Esophagus mucosa (tissue), 1 donor: ENCODE data around the gene DOCK1. TPM values are rescaled to one million over a fixed set of nuclear protein-coding genes. Genes with fewer than 3 reads are reported as not detected.

Experiments
- ATAC-seq: fragments of 200-7000 bp; cut with Tn5 transposase; one replicate; pipeline ENCODE4 v1.9.1; 2020
- total RNA-seq: library from RNA; stranded (reverse); gene quantifications from one replicate; pipeline ENCODE4 v1.2.4, GENCODE V29; 2023
- donor health status: DM: yes; HTN: yes; CAD: no.

Gene DOCK1
- total RNA-seq, 1 donor from 2014 or later = 37.6 TPM

- no peak for ATAC-seq
Measured at GRCh38 chr10:127408112-127408710, 503.0 kb downstream of the DOCK1 start.

GRCh38 chr10:127408733-127409132, 503.5 kb downstream of the DOCK1 start:
- ATAC-seq = no peak

- no peak for ATAC-seq
Measured at GRCh38 chr10:127410030-127410429, 504.8 kb downstream of the DOCK1 start.

- ATAC-seq = no peak
Measured at GRCh38 chr10:127411062-127411461, 505.8 kb downstream of the DOCK1 start.

GRCh38 chr10:127413326-127413725, 508.1 kb downstream of the DOCK1 start:
- ATAC-seq = no peak

GRCh38 chr10:127414024-127414423, 508.8 kb downstream of the DOCK1 start:
- ATAC-seq = no peak

GRCh38 chr10:127415116-127415515, 509.9 kb downstream of the DOCK1 start:
- no peak for ATAC-seq

GRCh38 chr10:127415901-127416581, 510.8 kb downstream of the DOCK1 start:
- ATAC-seq = no peak

- no peak for ATAC-seq
Measured at GRCh38 chr10:127417031-127417430, 511.8 kb downstream of the DOCK1 start.

- ATAC-seq = no peak
Measured at GRCh38 chr10:127417686-127418401, 512.6 kb downstream of the DOCK1 start.

- ATAC-seq = no peak
Measured at GRCh38 chr10:127418536-127419168, 513.4 kb downstream of the DOCK1 start.

- no peak for ATAC-seq
Measured at GRCh38 chr10:127420138-127420684, 515.0 kb downstream of the DOCK1 start.

GRCh38 chr10:127423218-127423915, 518.1 kb downstream of the DOCK1 start:
- no peak for ATAC-seq

GRCh38 chr10:127424594-127425264, 519.5 kb downstream of the DOCK1 start:
- ATAC-seq = no peak

- ATAC-seq = no peak
Measured at GRCh38 chr10:127426746-127427145, 521.5 kb downstream of the DOCK1 start.

GRCh38 chr10:127427926-127428325, 522.7 kb downstream of the DOCK1 start:
- ATAC-seq = no peak

GRCh38 chr10:127428385-127428980, 523.3 kb downstream of the DOCK1 start:
- ATAC-seq = no peak

- no peak for ATAC-seq
Measured at GRCh38 chr10:127429601-127430312, 524.5 kb downstream of the DOCK1 start.

GRCh38 chr10:127431525-127431924, 526.3 kb downstream of the DOCK1 start:
- no peak for ATAC-seq

GRCh38 chr10:127434006-127434405, 528.8 kb downstream of the DOCK1 start:
- ATAC-seq = no peak

- ATAC-seq = no peak
Measured at GRCh38 chr10:127435246-127435645, 530.0 kb downstream of the DOCK1 start.
